HEK293 (cell line): ENCODE results near the gene SLC38A8.

ENCODE experiments used
- ZFP3 ChIP-seq: fragments of 450-650 bp; formaldehyde crosslinking; IDR thresholded peaks from 2 replicates; pipeline ENCODE4 v1.5.1; 2016; ENCODE audit warnings: low read depth, missing biosample characterization, missing genetic modification characterization
- ZNF391 ChIP-seq: fragments of 450-650 bp; formaldehyde crosslinking; IDR thresholded peaks from 2 replicates; pipeline ENCODE4 v1.5.1; 2016; ENCODE audit warnings: low read depth, missing biosample characterization, missing genetic modification characterization, borderline replicate concordance
- TF ChIP-seq, protein P1 (sequence below): fragments of 450-650 bp; formaldehyde crosslinking; IDR thresholded peaks from 2 replicates; pipeline ENCODE4 v1.5.1; 2016; ENCODE audit warnings: missing biosample characterization, missing genetic modification characterization

DNA sequence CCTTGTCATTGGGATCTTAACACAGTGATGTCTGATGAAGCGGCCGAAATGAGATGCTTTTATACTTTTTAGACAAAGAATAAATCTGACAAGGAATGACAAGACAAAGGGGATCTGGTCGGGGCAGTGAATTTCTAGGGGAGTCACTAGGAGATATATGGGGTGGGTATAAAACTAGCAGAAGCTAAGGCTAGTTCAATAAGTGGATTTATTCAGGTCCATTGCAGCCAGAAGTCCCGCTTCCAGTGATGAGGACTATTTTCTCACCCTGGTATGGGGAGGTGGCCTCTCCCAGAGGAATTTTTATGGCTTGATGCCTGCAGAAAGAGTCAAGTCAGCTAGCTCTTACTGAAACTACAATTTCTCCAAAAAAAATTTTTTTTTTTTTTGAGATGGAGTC is 23.9 kb downstream of the SLC38A8 start:
- TF ChIP-seq, protein P1, sequence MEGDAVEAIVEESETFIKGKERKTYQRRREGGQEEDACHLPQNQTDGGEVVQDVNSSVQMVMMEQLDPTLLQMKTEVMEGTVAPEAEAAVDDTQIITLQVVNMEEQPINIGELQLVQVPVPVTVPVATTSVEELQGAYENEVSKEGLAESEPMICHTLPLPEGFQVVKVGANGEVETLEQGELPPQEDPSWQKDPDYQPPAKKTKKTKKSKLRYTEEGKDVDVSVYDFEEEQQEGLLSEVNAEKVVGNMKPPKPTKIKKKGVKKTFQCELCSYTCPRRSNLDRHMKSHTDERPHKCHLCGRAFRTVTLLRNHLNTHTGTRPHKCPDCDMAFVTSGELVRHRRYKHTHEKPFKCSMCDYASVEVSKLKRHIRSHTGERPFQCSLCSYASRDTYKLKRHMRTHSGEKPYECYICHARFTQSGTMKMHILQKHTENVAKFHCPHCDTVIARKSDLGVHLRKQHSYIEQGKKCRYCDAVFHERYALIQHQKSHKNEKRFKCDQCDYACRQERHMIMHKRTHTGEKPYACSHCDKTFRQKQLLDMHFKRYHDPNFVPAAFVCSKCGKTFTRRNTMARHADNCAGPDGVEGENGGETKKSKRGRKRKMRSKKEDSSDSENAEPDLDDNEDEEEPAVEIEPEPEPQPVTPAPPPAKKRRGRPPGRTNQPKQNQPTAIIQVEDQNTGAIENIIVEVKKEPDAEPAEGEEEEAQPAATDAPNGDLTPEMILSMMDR (tag by site-specific recombination), result no peak
- TF ChIP-seq ZFP3 (no peak), ZNF391 (tag by site-specific recombination) (no peak)
